HG02798 (cell line): ENCODE results near the gene DDA1.
"Not testable (repeated sequence)": the region's sequence is repeated elsewhere in the genome, so short reads cannot be mapped to it uniquely, and the experiment has no call there.

Source experiments
- ATAC-seq: cut with Tn5 transposase; IDR thresholded peaks from one replicate; pipeline ENCODE4 v1.9.1; 2021; ENCODE audit warnings: mild to moderate bottlenecking; ENCODE audit not compliant: unreplicated experiment, poor library complexity

Gene DDA1

DNA sequence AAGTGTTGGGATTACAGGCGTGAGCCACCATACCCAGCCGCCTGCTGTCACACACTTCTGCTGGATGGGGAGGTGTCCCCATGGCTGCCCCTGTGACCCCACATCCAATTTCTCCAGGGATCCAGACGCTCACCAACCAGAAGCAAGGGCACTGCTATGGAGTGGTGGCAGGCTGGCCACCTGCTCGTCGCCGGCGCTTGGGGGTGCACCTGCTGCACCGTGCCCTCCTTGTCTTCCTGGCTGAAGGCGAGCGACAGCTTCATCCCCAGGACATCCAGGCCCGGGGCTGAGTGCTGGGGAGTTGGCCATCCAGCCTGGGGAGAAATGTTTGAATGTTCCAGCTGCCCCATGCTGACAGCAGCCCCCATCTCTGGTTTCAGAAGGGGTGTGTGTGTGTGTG lies 23.1 kb upstream of the DDA1 start:
- ATAC-seq: no peak

GRCh38 chr19:17286752-17287151 lies 22.6 kb upstream of the DDA1 start:
- ATAC-seq: no peak

DNA sequence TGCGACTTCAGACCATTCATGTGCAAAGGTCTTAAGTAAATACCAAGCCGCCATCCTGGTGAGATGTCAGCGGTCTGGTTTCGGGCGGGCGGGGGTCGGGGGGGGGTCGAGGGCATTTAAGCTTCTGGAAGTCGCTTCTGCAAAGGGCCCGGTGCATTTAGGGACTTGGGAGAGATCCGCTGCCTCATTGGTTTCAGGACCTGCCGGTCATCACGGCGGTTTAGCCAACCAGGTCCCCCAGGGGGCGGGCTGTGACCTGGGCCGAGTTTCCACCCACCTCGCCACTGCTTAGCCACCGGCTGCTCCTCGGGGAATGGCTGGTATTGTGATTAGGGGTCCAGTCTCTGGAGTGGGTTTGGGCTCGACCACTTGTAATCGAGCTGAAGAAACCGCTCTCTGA lies 19.9 kb upstream of the DDA1 start:
- ATAC-seq: peak; percentile 43

- ATAC-seq: peak; percentile 73
Observed at GRCh38 chr19:17292301-17293074, 16.9 kb upstream of the DDA1 start.

- no peak for ATAC-seq
Observed at GRCh38 chr19:17293605-17294004, 15.8 kb upstream of the DDA1 start.

- no peak for ATAC-seq
Observed at GRCh38 chr19:17294051-17294891, 15.1 kb upstream of the DDA1 start.

DNA sequence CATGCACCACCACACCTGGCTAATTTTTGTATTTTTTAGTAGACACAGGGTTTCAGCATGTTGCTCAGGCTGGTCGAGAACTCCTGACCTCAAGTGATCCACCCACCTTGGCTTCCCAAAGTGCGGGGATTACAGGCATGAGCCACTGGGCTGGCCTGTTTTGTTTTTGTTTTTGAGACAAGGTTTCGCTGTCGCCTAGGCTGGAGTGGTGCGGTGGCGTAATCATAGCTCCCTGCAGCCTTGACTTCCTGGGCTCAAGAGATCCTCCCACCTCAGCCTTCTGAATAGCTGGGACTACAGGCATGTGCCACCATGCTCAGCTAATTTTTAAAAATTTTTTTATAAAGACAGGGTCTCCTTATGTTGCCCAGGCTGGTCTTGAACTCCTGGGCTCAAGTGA lies 13.8 kb upstream of the DDA1 start:
- not testable (repeated sequence) for ATAC-seq

DNA sequence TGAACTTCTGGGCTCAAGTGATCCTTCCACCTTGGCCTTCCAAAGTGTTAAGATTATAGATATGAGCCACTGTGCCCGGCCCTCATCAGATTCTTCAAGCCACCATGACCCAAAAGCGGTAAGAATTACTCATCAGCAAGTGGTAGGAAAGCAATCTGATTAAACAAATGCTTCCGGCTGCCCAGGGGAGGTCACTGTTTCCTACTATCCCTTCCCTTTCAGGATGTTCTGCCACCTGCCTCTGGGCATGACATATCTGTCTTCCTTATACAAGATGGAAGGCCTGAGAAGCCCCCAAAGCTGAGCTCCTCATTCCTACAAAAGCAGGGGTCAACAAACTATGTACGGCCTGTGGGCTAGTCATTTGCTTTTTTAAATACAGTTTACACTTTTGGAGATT lies 13.1 kb upstream of the DDA1 start:
- ATAC-seq: no peak

- ATAC-seq: no peak
Observed at GRCh38 chr19:17296976-17297375, 12.4 kb upstream of the DDA1 start.

DNA sequence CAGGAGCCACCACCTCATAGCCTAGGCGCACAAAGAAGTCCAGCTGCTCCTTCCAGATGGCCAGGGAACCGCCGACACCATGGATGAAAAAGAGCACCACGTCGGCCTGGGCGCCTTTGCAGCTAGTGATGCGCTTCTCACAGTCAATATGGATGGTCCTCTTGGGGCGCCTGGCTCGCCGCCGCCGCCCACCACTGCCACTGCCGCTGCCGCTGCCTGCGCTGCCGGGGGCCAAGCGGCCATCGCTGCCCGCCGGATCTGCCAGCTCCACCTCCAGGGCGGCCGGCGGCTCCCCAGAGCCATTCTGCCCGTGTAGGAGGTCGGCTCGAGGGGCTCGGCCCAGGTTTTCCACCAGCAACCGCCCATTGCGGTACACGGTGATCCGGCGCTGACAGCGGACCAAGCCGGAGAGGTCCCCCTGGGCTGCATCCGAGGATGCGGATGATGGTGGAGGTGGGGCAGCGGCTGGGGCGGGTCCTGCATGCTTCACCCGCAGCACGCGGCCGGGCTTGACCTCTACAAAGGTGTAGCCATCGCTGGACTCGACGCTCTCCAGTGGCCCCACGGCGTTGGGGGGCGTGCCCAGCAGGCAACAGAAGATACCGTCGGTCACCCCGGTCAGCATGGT lies 8.3 kb upstream of the DDA1 start:
- no peak for ATAC-seq

DNA sequence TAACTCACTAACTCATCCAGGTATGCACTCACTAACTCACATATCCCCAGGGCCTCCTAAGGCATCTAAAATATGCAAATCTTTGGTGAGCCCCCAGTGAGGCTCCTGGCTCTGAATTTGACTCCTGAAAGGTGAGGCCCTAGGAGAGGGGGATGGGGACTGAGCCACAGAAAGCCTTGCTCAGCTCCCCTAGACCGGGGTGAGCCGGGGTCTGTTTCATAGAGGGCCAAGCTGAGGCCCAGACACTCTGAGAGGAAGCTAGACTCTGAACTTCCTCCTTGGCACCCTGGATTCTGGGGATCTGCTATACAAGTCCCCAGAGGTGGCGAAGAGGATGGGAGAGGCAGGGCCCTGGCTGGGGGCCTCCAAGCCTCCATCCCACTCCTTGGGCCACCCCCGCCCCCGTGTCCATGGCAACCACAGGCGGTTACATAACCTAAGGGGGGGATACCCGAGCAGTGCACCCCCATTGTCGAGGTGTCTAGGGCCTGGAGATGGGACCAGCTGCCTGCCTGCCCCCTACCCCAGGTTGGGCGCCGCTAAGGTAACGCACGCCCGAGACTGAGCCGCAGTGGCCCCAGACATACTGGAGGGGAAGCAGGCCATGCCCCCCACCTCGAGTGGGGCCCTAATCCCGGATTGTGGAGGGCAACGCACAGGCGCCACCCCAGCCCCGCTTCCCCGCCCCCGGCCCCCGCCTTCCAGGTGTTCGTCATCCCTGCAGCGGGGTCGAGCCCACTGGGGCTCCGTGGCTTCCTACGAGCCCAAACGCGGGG lies 6.8 kb upstream of the DDA1 start:
- ATAC-seq: no peak

DNA sequence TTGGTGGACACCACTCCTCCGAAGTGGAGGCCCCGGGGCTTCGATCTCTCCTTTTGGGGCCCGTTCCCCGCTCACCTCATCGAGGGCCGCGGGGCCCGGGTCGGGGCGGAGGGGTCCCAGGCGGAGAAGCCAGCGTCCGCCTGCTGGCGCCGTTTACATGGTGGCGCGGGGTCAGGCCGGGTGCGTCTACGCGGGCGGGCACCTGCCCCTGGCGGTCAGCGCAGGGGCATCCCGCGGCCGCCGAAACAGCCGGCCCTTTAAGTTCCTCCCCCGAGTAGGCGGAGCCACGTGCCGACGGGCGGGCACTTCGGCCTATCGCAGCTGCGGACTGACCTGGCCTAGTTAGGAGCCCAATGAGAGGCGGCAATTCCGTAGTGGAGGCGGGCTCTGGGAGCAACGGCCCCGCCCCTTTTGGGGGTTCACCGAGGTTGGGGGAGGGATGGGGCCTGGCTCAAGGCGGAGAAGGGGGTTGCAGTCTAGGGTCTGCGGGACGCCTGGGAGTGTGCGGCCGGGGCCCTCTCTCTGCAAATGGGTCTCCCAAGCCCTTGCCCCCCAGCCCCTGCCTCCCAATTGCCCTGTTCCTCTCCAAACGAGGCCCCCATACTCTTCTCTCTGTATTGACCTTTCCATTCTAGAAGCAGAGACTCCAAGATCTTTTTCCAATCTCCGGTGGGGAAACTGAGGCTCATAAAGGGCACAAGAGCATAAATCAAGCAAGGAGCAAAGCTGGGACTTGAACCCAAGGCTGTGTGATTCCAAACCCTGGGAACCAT lies 6.0 kb upstream of the DDA1 start, which contains the start of gene ABHD8:
Gene ABHD8, minus strand, starts transcription at position 259 of the 773 bp plus-strand sequence. CDS start 1,809 bp downstream, outside the sequence.
- ATAC-seq: peak; percentile 71

GRCh38 chr19:17303940-17304267 lies 5.5 kb upstream of the DDA1 start:
- ATAC-seq: no peak

- ATAC-seq: no peak
Observed at GRCh38 chr19:17304386-17305215, 4.8 kb upstream of the DDA1 start.

GRCh38 chr19:17305216-17305516 lies 4.2 kb upstream of the DDA1 start:
- ATAC-seq: no peak

GRCh38 chr19:17305517-17306284 lies 3.7 kb upstream of the DDA1 start, which contains the start of gene MRPL34:
Gene MRPL34 (plus strand): TSS chr19:17305872. CDS start chr19:17305893, 21 bp downstream.
- ATAC-seq: peak; percentile 75

- ATAC-seq: no peak
Observed at GRCh38 chr19:17306285-17306714, 3.1 kb upstream of the DDA1 start.

DNA sequence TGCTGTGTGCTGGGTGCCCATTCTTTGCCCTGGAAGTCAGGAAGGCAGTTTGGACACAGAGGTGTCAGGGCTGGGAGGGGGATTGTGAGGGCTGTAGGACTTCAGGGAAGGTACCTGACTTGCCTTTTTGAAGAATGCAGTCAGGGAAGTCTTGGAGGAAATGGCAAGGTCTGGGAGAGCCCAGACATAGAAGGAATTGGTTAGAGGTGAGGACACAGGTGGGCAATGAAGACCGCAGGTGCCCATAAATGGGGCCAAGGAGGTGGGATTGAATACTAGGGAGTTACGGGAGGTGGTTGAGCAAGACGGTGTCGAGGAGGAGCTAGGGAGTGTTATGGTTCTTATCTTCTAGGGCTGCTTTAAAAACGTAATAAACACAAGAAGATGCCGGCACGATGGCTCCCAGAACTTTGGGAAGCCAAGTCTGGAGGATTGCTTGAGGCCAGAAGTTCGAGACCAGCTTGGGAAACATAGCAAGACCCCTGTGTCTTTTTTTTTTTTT lies 1.4 kb upstream of the DDA1 start:
- no peak for ATAC-seq
